Activated naive CD8-positive, alpha-beta T cell (primary cell): Measurements from ENCODE around the gene C16orf78.
"Not testable (repeated sequence)": the region's sequence is repeated elsewhere in the genome, so short reads cannot be mapped to it uniquely, and the experiment has no call there.

ENCODE experiments used
- H3K27ac Mint-ChIP-seq: one replicate; pipeline ENCODE4 v1.8.0; 2021; ENCODE audit warnings: mixed read lengths
- H3K27me3 Mint-ChIP-seq: one replicate; pipeline ENCODE4 v1.8.0; 2021; ENCODE audit warnings: mixed read lengths
- H3K36me3 Mint-ChIP-seq: one replicate; pipeline ENCODE4 v1.8.0; 2021; ENCODE audit warnings: mixed read lengths
- H3K4me1 Mint-ChIP-seq: one replicate; pipeline ENCODE4 v1.8.0; 2021; ENCODE audit warnings: low read depth, mixed read lengths
- H3K4me3 Mint-ChIP-seq: one replicate; pipeline ENCODE4 v1.8.0; 2021; ENCODE audit warnings: mild to moderate bottlenecking, mixed read lengths
- H3K9me3 Mint-ChIP-seq: one replicate; pipeline ENCODE4 v1.8.0; 2021; ENCODE audit warnings: low read depth, mixed read lengths

The C16orf78 gene

GRCh38 chr16:49356728-49357488, 16.7 kb upstream of the C16orf78 start:
- Mint-ChIP-seq H3K9me3 (no peaks in the 10 kb centered on the region), H3K4me3 (no peak overlapping the region), H3K36me3 (no peaks in the 10 kb centered on the region), H3K4me1 (no peaks in the 10 kb centered on the region), H3K27ac (no peak overlapping the region), H3K27me3 (peaks cover 5% of the 10 kb centered on the region)

GRCh38 chr16:49359591-49359990, 14.0 kb upstream of the C16orf78 start:
- no peaks in the 10 kb centered on the region for H3K4me1 Mint-ChIP-seq
- H3K4me3 Mint-ChIP-seq, result no peak overlapping the region
- H3K9me3 Mint-ChIP-seq, result no peaks in the 10 kb centered on the region
- H3K27ac Mint-ChIP-seq, result no peak overlapping the region
- no peaks in the 10 kb centered on the region for H3K36me3 Mint-ChIP-seq
- peaks cover under 1% of the 10 kb centered on the region for H3K27me3 Mint-ChIP-seq

GRCh38 chr16:49361731-49362130, 11.9 kb upstream of the C16orf78 start:
- not testable (repeated sequence) for H3K4me1 Mint-ChIP-seq, H3K4me3 Mint-ChIP-seq, H3K9me3 Mint-ChIP-seq, H3K36me3 Mint-ChIP-seq, H3K27ac Mint-ChIP-seq, H3K27me3 Mint-ChIP-seq

- no peaks in the 10 kb centered on the region for H3K4me1 Mint-ChIP-seq
- no peaks in the 10 kb centered on the region for H3K9me3 Mint-ChIP-seq
- no peaks in the 10 kb centered on the region for H3K36me3 Mint-ChIP-seq
- H3K4me3 Mint-ChIP-seq, result no peak overlapping the region
- H3K27me3 Mint-ChIP-seq, result no peaks in the 10 kb centered on the region
- H3K27ac Mint-ChIP-seq, result no peak overlapping the region
Measured at GRCh38 chr16:49362230-49362629, 11.4 kb upstream of the C16orf78 start.

- Mint-ChIP-seq H3K4me1 (no peaks in the 10 kb centered on the region), H3K27me3 (peaks cover 2% of the 10 kb centered on the region), H3K4me3 (no peak overlapping the region), H3K9me3 (no peaks in the 10 kb centered on the region), H3K36me3 (no peaks in the 10 kb centered on the region), H3K27ac (no peak overlapping the region)
Measured at GRCh38 chr16:49365711-49366509, 7.7 kb upstream of the C16orf78 start.

- H3K4me3 Mint-ChIP-seq, result no peak overlapping the region
- no peaks in the 10 kb centered on the region for H3K36me3 Mint-ChIP-seq
- no peaks in the 10 kb centered on the region for H3K9me3 Mint-ChIP-seq
- no peaks in the 10 kb centered on the region for H3K4me1 Mint-ChIP-seq
- no peak overlapping the region for H3K27ac Mint-ChIP-seq
- peaks cover 2% of the 10 kb centered on the region for H3K27me3 Mint-ChIP-seq
Measured at GRCh38 chr16:49366669-49367068, 6.9 kb upstream of the C16orf78 start.

- H3K4me3 Mint-ChIP-seq, result no peak overlapping the region
- no peaks in the 10 kb centered on the region for H3K4me1 Mint-ChIP-seq
- H3K36me3 Mint-ChIP-seq, result no peaks in the 10 kb centered on the region
- peaks cover 2% of the 10 kb centered on the region for H3K27me3 Mint-ChIP-seq
- no peaks in the 10 kb centered on the region for H3K9me3 Mint-ChIP-seq
- H3K27ac Mint-ChIP-seq, result no peak overlapping the region
Measured at GRCh38 chr16:49369651-49370611, 3.7 kb upstream of the C16orf78 start.

GRCh38 chr16:49376206-49376605, 2.6 kb downstream of the C16orf78 start:
- Mint-ChIP-seq H3K27me3 (peaks cover 2% of the 10 kb centered on the region), H3K36me3 (no peaks in the 10 kb centered on the region), H3K9me3 (no peaks in the 10 kb centered on the region), H3K27ac (no peak overlapping the region), H3K4me3 (no peak overlapping the region), H3K4me1 (no peaks in the 10 kb centered on the region)

- H3K36me3 Mint-ChIP-seq, result no peaks in the 10 kb centered on the region
- H3K4me3 Mint-ChIP-seq, result no peak overlapping the region
- H3K9me3 Mint-ChIP-seq, result no peaks in the 10 kb centered on the region
- no peaks in the 10 kb centered on the region for H3K4me1 Mint-ChIP-seq
- no peak overlapping the region for H3K27ac Mint-ChIP-seq
- peaks cover 2% of the 10 kb centered on the region for H3K27me3 Mint-ChIP-seq
Measured at GRCh38 chr16:49377196-49377755, 3.7 kb downstream of the C16orf78 start.

- peaks cover 2% of the 10 kb centered on the region for H3K36me3 Mint-ChIP-seq
- no peak overlapping the region for H3K27ac Mint-ChIP-seq
Measured at GRCh38 chr16:49378238-49378637, 4.6 kb downstream of the C16orf78 start.

GRCh38 chr16:49378816-49379215, 5.2 kb downstream of the C16orf78 start:
- H3K27me3 Mint-ChIP-seq, result peaks cover 2% of the 10 kb centered on the region
- H3K4me3 Mint-ChIP-seq, result no peak overlapping the region
- H3K9me3 Mint-ChIP-seq, result peaks cover 5% of the 10 kb centered on the region
- peaks cover 2% of the 10 kb centered on the region for H3K36me3 Mint-ChIP-seq
- H3K4me1 Mint-ChIP-seq, result no peaks in the 10 kb centered on the region
- H3K27ac Mint-ChIP-seq, result no peak overlapping the region

More at GRCh38 chr16:49378238-49378637, 4.6 kb downstream of the C16orf78 start:
- no peak overlapping the region for H3K4me3 Mint-ChIP-seq
- no peaks in the 10 kb centered on the region for H3K4me1 Mint-ChIP-seq
- H3K27me3 Mint-ChIP-seq, result peaks cover 2% of the 10 kb centered on the region
- H3K9me3 Mint-ChIP-seq, result no peaks in the 10 kb centered on the region

GRCh38 chr16:49382916-49383315, 9.3 kb downstream of the C16orf78 start:
- Mint-ChIP-seq H3K4me3 (no peak overlapping the region), H3K4me1 (no peaks in the 10 kb centered on the region), H3K36me3 (peaks cover 2% of the 10 kb centered on the region), H3K27ac (no peak overlapping the region), H3K9me3 (peaks cover 12% of the 10 kb centered on the region), H3K27me3 (no peaks in the 10 kb centered on the region)

GRCh38 chr16:49395021-49395420, 21.4 kb downstream of the C16orf78 start:
- Mint-ChIP-seq H3K27me3 (peaks cover 17% of the 10 kb centered on the region), H3K9me3 (no peaks in the 10 kb centered on the region), H3K4me1 (no peaks in the 10 kb centered on the region), H3K27ac (no peak overlapping the region), H3K4me3 (no peak overlapping the region), H3K36me3 (no peaks in the 10 kb centered on the region)

GRCh38 chr16:49396206-49396720, 22.7 kb downstream of the C16orf78 start:
- Mint-ChIP-seq H3K9me3 (no peaks in the 10 kb centered on the region), H3K27ac (no peak overlapping the region), H3K4me1 (no peaks in the 10 kb centered on the region), H3K27me3 (peaks cover 17% of the 10 kb centered on the region), H3K36me3 (no peaks in the 10 kb centered on the region), H3K4me3 (no peak overlapping the region)
